NCI-H1105 treated with DMSO at 0.1 percent for 48 hours (cell line): Measurements from ENCODE around the gene SYTL2.
"Not testable (repeated sequence)": the region's sequence is repeated elsewhere in the genome, so short reads cannot be mapped to it uniquely, and the experiment has no call there.

Experiments
- DNase-seq: peaks from one replicate; lab custom pipeline; 2025; lab: John Stamatoyannopoulos, UW

SYTL2 gene

GRCh38 chr11:85810871-85811611 is at the start of gene SYTL2:
Gene SYTL2 (minus strand): TSS chr11:85811141. CDS start chr11:85757725, 53,416 bp downstream.
- DNase-seq = peak; percentile 43

- DNase-seq = not testable (repeated sequence)
Observed at GRCh38 chr11:85859541-85859940, 48.6 kb upstream of the SYTL2 start.

DNA sequence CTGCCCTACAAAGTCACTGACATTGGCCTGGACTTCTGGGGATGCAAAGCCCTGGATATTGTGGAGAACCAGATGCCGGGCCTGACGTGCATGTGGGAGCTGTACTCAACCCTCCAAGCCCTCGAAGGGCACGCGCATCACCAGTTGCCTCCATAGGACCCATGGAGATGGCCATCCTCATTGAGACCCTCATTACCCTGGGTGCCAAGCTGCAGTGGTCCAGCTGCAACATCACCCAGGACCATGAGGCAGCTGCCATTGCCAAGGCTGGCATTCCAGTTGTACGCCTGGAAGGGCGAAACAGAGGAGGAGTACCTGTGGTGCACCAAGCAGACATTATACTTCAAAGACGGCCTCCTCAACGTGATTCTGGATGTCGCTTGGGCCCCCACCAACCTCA is 46.2 kb upstream of the SYTL2 start:
- DNase-seq = no peak

DNA sequence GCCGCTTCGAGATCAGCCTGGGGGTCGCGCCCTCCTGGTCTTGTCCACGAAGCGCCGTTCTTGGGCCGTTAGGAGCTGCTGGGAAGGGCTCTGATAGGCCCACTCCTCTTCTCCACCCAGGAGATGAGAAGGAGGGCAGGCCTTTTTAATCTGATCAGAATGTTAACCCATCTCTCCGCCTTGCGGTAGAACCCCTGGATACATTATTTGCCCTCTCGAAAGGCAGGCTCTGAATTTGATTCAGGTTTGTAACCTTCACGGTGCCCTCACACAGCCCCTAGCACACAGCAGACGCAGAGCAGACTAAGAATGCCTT is 44.4 kb upstream of the SYTL2 start, which contains the start of gene CCDC83:
CCDC83 (plus strand) TSS at position 43 of the 316 bp plus-strand sequence. CDS start 9,741 bp downstream, outside the sequence.
- DNase-seq = no peak

- peak; percentile 86 for DNase-seq
Observed at GRCh38 chr11:85854557-85855340, 43.8 kb upstream of the SYTL2 start.

DNA sequence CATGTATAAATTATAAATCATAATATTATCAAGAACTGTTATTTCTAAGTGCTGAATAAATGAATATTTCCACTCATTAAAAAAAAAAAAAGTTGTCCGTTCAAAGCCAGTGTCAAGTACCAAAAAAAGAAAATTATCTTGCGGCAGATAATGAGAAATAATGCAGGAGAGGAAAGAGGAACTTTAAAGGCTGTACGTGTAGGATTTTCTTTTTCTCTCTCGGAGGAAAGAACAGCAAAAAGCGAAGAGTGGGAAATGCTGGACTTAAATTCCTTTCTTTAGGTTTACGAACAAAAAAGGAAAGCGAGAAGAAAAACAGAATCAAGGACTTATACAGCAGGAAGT is 43.2 kb upstream of the SYTL2 start:
- DNase-seq = no peak

- DNase-seq = not testable (repeated sequence)
Observed at GRCh38 chr11:85853541-85853940, 42.6 kb upstream of the SYTL2 start.

DNA sequence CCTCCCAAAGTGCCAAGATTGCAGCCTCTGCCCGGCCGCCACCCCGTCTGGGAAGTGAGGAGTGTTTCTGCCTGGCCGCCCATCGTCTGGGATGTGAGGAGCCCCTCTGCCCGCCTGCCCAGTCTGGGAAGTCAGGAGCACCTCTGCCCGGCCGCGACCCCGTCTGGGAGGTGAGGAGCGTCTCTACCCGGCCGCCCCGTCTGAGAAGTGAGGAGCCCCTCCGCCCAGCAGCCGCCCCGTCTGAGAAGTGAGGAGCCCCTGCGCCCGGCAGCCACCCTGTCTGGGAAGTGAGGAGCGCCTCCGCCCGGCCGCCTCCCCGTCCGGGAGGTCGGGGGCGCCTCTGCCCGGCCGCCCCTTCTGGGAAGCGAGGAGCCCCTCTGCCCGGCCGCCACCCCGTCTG is 41.8 kb upstream of the SYTL2 start:
- DNase-seq = not testable (repeated sequence)

DNA sequence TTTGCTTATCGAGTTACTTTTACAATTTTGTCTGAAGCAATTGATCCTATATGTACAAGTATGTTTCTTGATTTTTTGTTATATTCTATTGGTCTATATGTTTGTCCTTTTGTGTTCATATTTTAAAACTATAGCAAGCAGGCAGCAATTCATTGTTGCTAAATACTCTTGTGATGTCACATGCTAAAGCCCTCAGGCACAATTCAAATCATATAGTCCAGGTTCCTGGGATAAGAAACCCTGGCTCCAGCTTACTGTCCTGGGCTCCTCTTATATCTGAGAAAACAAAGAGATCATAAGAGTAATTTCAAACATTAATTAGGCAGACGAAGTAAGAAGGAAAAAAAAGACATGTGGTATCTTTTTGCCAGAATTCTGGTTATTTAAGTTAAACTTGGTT is 37.6 kb upstream of the SYTL2 start:
- no peak for DNase-seq

DNA sequence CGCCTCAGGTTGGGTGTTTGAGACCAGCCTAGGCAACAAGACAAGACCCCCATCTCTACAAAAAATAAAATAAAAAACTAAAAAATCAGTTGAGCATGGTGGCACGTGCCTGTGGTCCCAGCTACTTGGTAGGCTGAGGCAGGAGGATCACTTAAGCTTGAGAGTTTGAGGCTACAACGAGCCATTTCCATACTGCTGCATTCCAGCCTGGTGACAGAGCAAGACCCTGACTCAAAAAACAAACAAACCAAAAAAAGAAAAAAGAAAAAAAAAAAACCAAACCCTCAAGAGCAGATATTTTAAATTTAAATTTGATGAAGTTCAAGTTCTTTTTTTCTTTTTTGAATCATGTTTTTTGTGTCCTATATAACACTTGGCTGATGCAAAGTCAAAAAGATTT is 37.1 kb upstream of the SYTL2 start:
- DNase-seq = no peak

DNA sequence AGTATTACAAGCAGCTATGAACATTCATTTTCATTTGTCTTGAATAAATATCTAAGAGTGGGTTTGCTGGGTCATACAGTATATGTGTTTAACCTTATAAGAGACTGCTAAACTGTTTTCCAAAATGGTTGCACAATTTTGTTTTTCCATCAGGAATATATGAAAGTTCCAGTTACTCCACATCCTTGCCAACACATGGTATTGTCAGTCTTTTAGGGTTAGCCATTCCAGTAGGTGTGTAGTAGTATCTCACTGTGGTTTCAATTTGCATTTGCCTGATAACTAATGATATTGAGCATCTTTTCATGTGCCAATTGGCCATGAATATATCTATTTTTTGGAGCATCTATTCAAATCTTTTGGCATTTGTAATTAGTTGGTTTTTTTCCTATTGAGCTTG is 36.5 kb upstream of the SYTL2 start:
- DNase-seq = no peak

DNA sequence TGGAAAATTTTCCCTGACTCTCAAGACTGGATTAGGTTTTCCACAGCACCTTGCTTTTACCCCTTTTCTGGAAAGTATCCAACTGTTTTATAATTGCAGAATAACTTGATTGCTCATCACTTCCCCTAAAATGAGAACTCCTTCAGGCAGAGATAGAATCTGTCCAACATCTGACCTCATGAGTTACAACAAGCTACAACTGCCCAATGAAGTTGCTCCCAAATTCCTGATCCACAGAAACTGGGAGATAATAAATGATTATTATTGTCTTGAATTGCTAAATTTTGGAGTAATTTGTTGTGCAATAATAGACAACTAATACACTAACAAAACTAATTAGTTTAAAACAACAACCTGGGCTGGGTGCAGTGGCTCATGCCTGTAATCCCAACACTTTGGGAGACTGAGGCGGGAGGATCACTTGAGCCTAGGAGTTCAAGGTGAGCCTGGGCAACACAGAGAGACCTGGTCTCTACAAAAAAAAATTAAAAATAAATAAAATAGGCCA is 34.2 kb upstream of the SYTL2 start:
- no peak for DNase-seq

GRCh38 chr11:85844439-85845123 is 33.6 kb upstream of the SYTL2 start:
- no peak for DNase-seq

- DNase-seq = no peak
Observed at GRCh38 chr11:85843929-85844328, 33.0 kb upstream of the SYTL2 start.

DNA sequence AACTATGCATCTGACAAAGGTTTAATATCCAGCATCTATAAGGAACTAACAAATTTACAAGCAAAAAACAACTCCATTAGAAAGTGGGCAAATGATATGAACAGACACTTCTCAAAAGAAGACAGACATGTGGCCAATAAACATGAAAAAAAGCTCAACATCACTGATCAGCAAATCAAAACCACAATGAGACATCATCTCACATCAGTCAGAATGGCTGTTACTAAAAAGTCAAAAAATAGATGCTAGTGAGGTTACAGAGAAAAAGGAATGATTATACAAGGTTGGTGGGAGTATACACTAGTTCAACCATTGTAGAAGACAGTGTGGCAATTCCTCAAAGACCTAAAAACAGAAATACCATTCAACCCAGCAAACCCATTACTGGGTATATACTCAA is 30.0 kb upstream of the SYTL2 start:
- not testable (repeated sequence) for DNase-seq

GRCh38 chr11:85835729-85836128 is 24.8 kb upstream of the SYTL2 start:
- DNase-seq = no peak

- no peak for DNase-seq
Observed at GRCh38 chr11:85835263-85835662, 24.3 kb upstream of the SYTL2 start.

GRCh38 chr11:85831050-85831449 is 20.1 kb upstream of the SYTL2 start:
- DNase-seq = peak; percentile 28

DNA sequence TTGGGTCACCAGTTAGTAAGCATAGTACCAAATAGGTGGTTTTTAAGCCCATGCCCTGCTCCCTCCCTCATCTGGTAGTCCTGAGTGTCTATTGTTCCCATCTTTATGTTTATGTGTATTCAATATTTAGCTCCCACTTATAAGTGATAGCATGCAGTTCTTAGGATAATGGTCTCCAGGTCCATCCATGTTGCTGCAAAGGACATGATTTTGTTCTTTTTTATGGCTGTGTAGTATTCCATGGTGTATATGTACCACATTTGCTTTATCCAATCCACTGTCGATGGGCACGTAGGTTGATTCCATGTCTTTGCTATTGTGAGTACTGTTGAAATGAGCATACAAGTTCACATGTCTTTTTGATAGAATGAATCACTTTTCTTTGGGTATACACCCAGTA is 18.2 kb upstream of the SYTL2 start:
- no peak for DNase-seq

DNA sequence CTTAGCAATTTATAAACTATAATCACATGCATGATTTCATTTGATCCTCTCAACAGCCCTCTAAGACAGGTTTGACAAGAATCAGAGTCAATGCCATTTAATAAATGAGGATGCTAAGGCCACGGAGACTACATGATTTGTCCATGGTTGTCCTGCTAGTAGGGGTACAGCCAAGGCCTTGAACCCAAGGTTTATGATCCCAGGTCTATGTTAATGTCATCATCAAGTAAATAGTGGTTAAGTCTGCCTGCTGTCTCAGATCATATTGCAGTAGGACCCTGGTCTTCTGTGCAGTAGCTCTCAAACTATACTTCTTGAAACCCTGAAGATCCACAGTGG is 17.7 kb upstream of the SYTL2 start:
- no peak for DNase-seq

DNA sequence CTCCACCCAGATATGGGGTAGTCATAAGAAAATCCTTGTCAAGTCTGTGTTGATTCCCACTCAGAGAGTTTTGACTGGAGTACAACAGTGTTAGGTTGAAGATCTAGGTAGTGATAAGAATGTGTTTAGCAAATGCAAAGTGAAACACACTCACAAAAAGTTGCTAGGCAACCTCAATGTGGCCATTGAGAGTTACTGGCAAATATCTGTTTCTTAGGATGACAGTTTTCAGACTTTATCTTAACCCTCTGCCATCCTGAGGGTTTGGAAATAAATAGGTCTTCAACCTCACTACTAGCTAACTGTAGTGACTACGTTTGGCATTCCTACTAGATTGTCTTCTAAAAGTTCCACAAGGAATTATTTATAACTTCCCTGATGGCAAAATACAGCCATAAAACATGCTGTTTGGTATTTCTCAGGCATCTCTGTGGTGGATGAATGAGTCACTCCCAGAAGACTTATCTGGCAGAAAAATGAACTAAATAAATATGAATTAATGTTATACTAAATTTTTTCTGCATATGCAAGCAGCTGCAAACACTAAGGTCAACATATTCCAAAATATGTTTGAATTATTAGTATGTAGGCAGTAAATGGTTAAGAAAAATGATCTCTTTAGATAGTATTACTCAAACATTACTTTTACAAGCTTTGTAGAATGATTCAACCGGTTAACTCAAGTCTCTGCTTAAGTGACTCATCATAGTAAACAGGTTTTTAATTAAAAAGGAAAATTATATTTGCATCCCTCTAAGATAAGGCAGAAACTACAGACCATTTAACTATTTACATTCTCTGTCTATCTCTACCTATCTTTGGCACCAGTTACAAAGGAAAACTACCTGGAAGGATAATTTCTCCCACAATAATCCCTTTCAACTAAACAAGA is 17.1 kb upstream of the SYTL2 start:
- no peak for DNase-seq
